Frontal cortex (tissue), 4 donors: ENCODE results near the gene FOXJ3. TPM values are rescaled to one million over a fixed set of nuclear protein-coding genes. Genes with fewer than 3 reads are reported as not detected.

Source experiments
- DNase-seq, 2 donors: peaks; one replicate each; pipeline ENCODE4 v3.0.0; 2012; ENCODE audit warnings: low spot score in 2 of 2
- FAIRE-seq: peaks from 2 replicates; lab custom pipeline; 2012; peaks lifted over from hg19 to GRCh38; lab: Jason Lieb, UNC
- total RNA-seq: library from RNA; depleted of rRNA; stranded (reverse); fragments of >200 nt; gene quantifications from one replicate; pipeline ENCODE4 v1.2.3, GENCODE V29; 2014
- donor health status: control.
- donor health status: control.
- donor health status: control.

The FOXJ3 gene
- total RNA-seq, 1 donor from 2014 or later: 90.5 TPM

- no peak for FAIRE-seq
- DNase-seq: no peak
Observed at GRCh38 chr1:42137766-42138165, 197.3 kb downstream of the FOXJ3 start.

- FAIRE-seq (no peak), DNase-seq (no peak)
Observed at GRCh38 chr1:42136466-42136865, 198.6 kb downstream of the FOXJ3 start.

GRCh38 chr1:42135426-42135825, 199.6 kb downstream of the FOXJ3 start:
- DNase-seq (no peak), FAIRE-seq (no peak)

GRCh38 chr1:42133809-42134526, 201.1 kb downstream of the FOXJ3 start:
- DNase-seq (no peak), FAIRE-seq (no peak)

- no peak for DNase-seq
- no peak for FAIRE-seq
Observed at GRCh38 chr1:42133390-42133789, 201.6 kb downstream of the FOXJ3 start.

- FAIRE-seq: no peak
- no peak for DNase-seq
Observed at GRCh38 chr1:42130061-42130660, 204.9 kb downstream of the FOXJ3 start.

- FAIRE-seq (no peak), DNase-seq (no peak)
Observed at GRCh38 chr1:42128964-42129363, 206.1 kb downstream of the FOXJ3 start.

GRCh38 chr1:42128499-42128898, 206.5 kb downstream of the FOXJ3 start:
- FAIRE-seq: no peak
- no peak for DNase-seq

GRCh38 chr1:42127767-42128166, 207.3 kb downstream of the FOXJ3 start:
- DNase-seq (no peak), FAIRE-seq (no peak)

Other genes with a start within 250 kb of the FOXJ3 start
- gene GUCA2B, start 181.8 kb downstream of the FOXJ3 start, total RNA-seq: not detected
- not detected for gene GUCA2A, start 170.5 kb downstream of the FOXJ3 start, total RNA-seq
- gene RIMKLA, start 45.6 kb upstream of the FOXJ3 start, total RNA-seq: 31.4 TPM
- not detected for gene ZMYND12, start 120.8 kb upstream of the FOXJ3 start, total RNA-seq
- 24.1 TPM for gene PPCS, start 121.3 kb upstream of the FOXJ3 start, total RNA-seq
- 11.8 TPM for gene CCDC30, start 128.1 kb upstream of the FOXJ3 start, total RNA-seq